OCI-LY7 (cell line): ENCODE measurements around the gene PODXL.

Experiments used
- EZH2phosphoT487 ChIP-seq: fragments of 200-600 bp; sonication (generic); IDR thresholded peaks from 2 replicates; pipeline ENCODE4 v1.6.1; 2018; ENCODE audit warnings: low read depth, borderline replicate concordance, mild to moderate bottlenecking, mixed run types, antibody characterized with exemption, low read length, moderate library complexity, mixed read lengths
- TF ChIP-seq, protein P1 (sequence below): fragments of 200-600 bp; sonication (generic); conservative IDR thresholded peaks from 2 replicates; pipeline ENCODE4 v1.5.1; 2014; ENCODE audit warnings: mild to moderate bottlenecking, antibody characterized with exemption, low read length, moderate library complexity, mixed read lengths

DNA sequence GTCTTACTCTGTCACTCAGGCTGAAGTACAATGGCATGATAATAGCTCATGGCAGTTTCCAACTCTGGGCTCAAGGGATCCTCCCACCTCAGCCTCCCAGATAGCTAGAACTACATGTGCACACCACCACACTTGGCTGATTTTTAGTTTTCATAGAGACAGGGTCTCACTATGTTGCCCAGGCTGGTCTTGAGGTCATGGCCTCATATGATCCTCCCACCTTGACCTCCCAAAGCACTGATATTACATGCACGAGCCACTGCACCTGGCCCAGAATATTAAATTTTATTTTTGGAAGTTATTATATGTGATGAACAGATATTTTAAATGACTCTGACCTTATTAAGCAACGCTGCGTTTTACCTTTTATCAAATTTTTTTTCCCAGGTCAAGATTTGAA is 94.4 kb downstream of the PODXL start:
- TF ChIP-seq, protein P1, sequence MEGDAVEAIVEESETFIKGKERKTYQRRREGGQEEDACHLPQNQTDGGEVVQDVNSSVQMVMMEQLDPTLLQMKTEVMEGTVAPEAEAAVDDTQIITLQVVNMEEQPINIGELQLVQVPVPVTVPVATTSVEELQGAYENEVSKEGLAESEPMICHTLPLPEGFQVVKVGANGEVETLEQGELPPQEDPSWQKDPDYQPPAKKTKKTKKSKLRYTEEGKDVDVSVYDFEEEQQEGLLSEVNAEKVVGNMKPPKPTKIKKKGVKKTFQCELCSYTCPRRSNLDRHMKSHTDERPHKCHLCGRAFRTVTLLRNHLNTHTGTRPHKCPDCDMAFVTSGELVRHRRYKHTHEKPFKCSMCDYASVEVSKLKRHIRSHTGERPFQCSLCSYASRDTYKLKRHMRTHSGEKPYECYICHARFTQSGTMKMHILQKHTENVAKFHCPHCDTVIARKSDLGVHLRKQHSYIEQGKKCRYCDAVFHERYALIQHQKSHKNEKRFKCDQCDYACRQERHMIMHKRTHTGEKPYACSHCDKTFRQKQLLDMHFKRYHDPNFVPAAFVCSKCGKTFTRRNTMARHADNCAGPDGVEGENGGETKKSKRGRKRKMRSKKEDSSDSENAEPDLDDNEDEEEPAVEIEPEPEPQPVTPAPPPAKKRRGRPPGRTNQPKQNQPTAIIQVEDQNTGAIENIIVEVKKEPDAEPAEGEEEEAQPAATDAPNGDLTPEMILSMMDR = no peak
- TF ChIP-seq EZH2phosphoT487 = no peak
